ENCODE measurements around the gene OXSR1. TPM values are rescaled to one million over a fixed set of nuclear protein-coding genes. Genes with fewer than 3 reads are reported as not detected.
A peak's percentile ranks its signal among the peaks of the same experiment; 100 is the strongest.

OXSR1 gene
- total RNA-seq, 1 donor from 2014 or later = 22.9 TPM

DNA sequence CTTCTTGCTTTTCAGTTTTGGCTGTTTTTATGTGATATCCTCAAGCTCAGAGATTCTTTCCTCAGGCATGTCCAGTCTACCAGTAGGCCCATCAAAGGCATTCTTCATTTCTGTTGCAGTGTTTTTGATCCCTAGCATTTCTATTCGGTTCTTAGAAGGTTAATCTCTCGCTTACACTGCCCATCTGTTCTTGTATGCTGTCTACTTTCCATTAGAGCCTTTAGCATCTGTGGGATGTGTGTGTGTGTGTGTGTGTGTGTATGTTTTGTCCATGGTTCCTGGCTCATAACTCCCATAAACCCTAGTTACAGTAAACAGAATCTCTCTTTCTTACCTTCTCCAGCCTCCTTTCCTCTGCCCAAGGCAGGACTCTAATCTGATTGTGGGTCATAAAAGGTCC, 95.1 kb downstream of the OXSR1 start:
- no peak for DNase-seq
- intact Hi-C loops (cut with micrococcal nuclease) = no loop called here

GRCh38 chr3:38264353-38264771, 99.0 kb downstream of the OXSR1 start:
- no peak overlapping the region for H3K4me3 ChIP-seq
- intact Hi-C loops (cut with micrococcal nuclease) = no loop called here
- peaks cover 31% of the 10 kb centered on the region for H3K4me1 ChIP-seq
- H3K27me3 ChIP-seq (ENCODE audit: low read depth) = no peaks in the 10 kb centered on the region
- peak; percentile 24 for DNase-seq
- no peaks in the 10 kb centered on the region for H3K9me3 ChIP-seq (replicated peaks)
- TF ChIP-seq CTCF (IDR thresholded peaks at IDR 0.05; ENCODE audit: borderline replicate concordance) = no peak
- H3K27ac ChIP-seq (replicated peaks) = peak overlapping the region; percentile 66
- H3K36me3 ChIP-seq = no peaks in the 10 kb centered on the region

More for the DNA sequence above, 95.1 kb downstream of the OXSR1 start:
- Histone ChIP-seq H3K36me3 (no peaks in the 10 kb centered on the region), H3K27ac (replicated peaks) (no peak overlapping the region), H3K9me3 (replicated peaks) (no peaks in the 10 kb centered on the region), H3K4me1 (peaks cover 24% of the 10 kb centered on the region), H3K4me3 (no peak overlapping the region), H3K27me3 (ENCODE audit: low read depth) (no peaks in the 10 kb centered on the region)
- no peak for TF ChIP-seq CTCF (IDR thresholded peaks at IDR 0.05; ENCODE audit: borderline replicate concordance)

- Histone ChIP-seq H3K27ac (replicated peaks) (peak overlapping the region; percentile 66), H3K4me1 (peaks cover 31% of the 10 kb centered on the region), H3K9me3 (replicated peaks) (no peaks in the 10 kb centered on the region), H3K36me3 (no peaks in the 10 kb centered on the region), H3K4me3 (no peak overlapping the region), H3K27me3 (ENCODE audit: low read depth) (no peaks in the 10 kb centered on the region)
- TF ChIP-seq CTCF (IDR thresholded peaks at IDR 0.05; ENCODE audit: borderline replicate concordance) = no peak
- intact Hi-C loops (cut with micrococcal nuclease) = no loop called here
- DNase-seq = no peak
Observed at GRCh38 chr3:38264779-38265178, 99.4 kb downstream of the OXSR1 start.

- Histone ChIP-seq H3K4me1 (peaks cover 31% of the 10 kb centered on the region), H3K36me3 (no peaks in the 10 kb centered on the region), H3K4me3 (no peak within 1 kb of the TSS), H3K27ac (replicated peaks) (peak within 1 kb of the TSS; percentile 66), H3K9me3 (replicated peaks) (no peaks in the 10 kb centered on the region), H3K27me3 (ENCODE audit: low read depth) (no peaks in the 10 kb centered on the region)
- no peak for TF ChIP-seq CTCF (IDR thresholded peaks at IDR 0.05; ENCODE audit: borderline replicate concordance)
- DNase-seq = no peak
- intact Hi-C loops (cut with micrococcal nuclease) = no loop called here
Observed at GRCh38 chr3:38265604-38266307, 100.4 kb downstream of the OXSR1 start, which contains the start of gene SLC22A13. TSS of gene SLC22A13 (plus strand) at chr3:38265812. CDS start at chr3:38265861, 49 bp downstream.

DNA sequence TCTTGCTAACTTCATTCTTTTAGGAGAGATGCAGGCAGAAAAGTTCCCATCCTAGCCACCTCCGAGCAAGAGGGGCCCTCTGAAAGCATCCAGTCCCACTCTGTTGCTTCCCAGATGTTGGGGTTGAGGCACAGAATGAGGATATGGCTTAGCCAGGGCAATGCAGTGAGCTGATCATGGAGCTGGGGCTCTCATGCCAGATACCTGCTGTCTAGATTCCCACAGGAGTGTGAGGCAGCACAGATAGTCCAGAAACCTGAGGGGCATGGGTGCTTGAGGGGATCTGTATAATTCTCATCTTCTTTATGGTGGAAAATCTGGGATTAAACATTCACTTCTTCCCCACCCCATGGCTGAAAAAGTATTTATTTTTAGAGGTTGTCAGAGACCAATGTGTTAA, 101.5 kb downstream of the OXSR1 start:
- TF ChIP-seq CTCF (IDR thresholded peaks at IDR 0.05; ENCODE audit: borderline replicate concordance) = no peak
- H3K9me3 ChIP-seq (replicated peaks) = no peaks in the 10 kb centered on the region
- H3K27ac ChIP-seq (replicated peaks) = no peak overlapping the region
- no peaks in the 10 kb centered on the region for H3K36me3 ChIP-seq
- H3K27me3 ChIP-seq (ENCODE audit: low read depth) = no peaks in the 10 kb centered on the region
- no peak for DNase-seq
- no peak overlapping the region for H3K4me3 ChIP-seq
- H3K4me1 ChIP-seq = peaks cover 31% of the 10 kb centered on the region
- intact Hi-C loops (cut with micrococcal nuclease) = no loop called here
